ENCODE measurements around the gene TLCD3B.
"Not testable (repeated sequence)": the region's sequence is repeated elsewhere in the genome, so short reads cannot be mapped to it uniquely, and the experiment has no call there.

Gene TLCD3B

GRCh38 chr16:30015450-30015849 lies 15.6 kb downstream of the TLCD3B start:
- not testable (repeated sequence) for H3K9ac ChIP-seq (ENCODE audit: low read depth in 1 of 2, low read length in 2 of 2); H3K4me1 ChIP-seq (ENCODE audit: control insufficient read depth in 2 of 2, insufficient read depth in 2 of 2, low read length in 2 of 2); H3K36me3 ChIP-seq (ENCODE audit: control insufficient read depth in 2 of 2, insufficient read depth in 2 of 2, low read length in 2 of 2); H3K27me3 ChIP-seq (ENCODE audit: control insufficient read depth in 2 of 2, insufficient read depth in 2 of 2, low read length in 2 of 2); H3K27ac ChIP-seq (ENCODE audit: low read depth in 2 of 2, low read length in 2 of 2); H3K9me3 ChIP-seq (ENCODE audit: control insufficient read depth in 2 of 2, low read length in 2 of 2); H3K4me3 ChIP-seq (ENCODE audit: low read length in 2 of 2)

GRCh38 chr16:30012598-30012997 lies 18.5 kb downstream of the TLCD3B start:
- H3K27ac ChIP-seq (ENCODE audit: low read depth in 2 of 2, low read length in 2 of 2); H3K9ac ChIP-seq (ENCODE audit: low read depth in 1 of 2, low read length in 2 of 2); H3K36me3 ChIP-seq (ENCODE audit: control insufficient read depth in 2 of 2, insufficient read depth in 2 of 2, low read length in 2 of 2); H3K4me1 ChIP-seq (ENCODE audit: control insufficient read depth in 2 of 2, insufficient read depth in 2 of 2, low read length in 2 of 2); H3K9me3 ChIP-seq (ENCODE audit: control insufficient read depth in 2 of 2, low read length in 2 of 2); H3K4me3 ChIP-seq (ENCODE audit: low read length in 2 of 2): not testable (repeated sequence)
- peaks cover 10 to 14% of the 10 kb centered on the region in 2 donors for H3K27me3 ChIP-seq (ENCODE audit: control insufficient read depth in 2 of 2, insufficient read depth in 2 of 2, low read length in 2 of 2)

GRCh38 chr16:30011714-30012504 lies 19.2 kb downstream of the TLCD3B start:
- Histone ChIP-seq H3K4me1 (ENCODE audit: control insufficient read depth in 2 of 2, insufficient read depth in 2 of 2, low read length in 2 of 2) (peaks cover 0 to 5% of the 10 kb centered on the region in 2 donors), H3K36me3 (ENCODE audit: control insufficient read depth in 2 of 2, insufficient read depth in 2 of 2, low read length in 2 of 2) (no peaks in the 10 kb centered on the region), H3K27me3 (ENCODE audit: control insufficient read depth in 2 of 2, insufficient read depth in 2 of 2, low read length in 2 of 2) (peaks cover 10 to 14% of the 10 kb centered on the region in 2 donors), H3K27ac (ENCODE audit: low read depth in 2 of 2, low read length in 2 of 2) (no peak overlapping the region), H3K4me3 (ENCODE audit: low read length in 2 of 2) (no peak overlapping the region), H3K9me3 (ENCODE audit: control insufficient read depth in 2 of 2, low read length in 2 of 2) (no peaks in the 10 kb centered on the region), H3K9ac (ENCODE audit: low read depth in 1 of 2, low read length in 2 of 2) (no peak overlapping the region)

GRCh38 chr16:30010844-30011713 lies 20.0 kb downstream of the TLCD3B start, which contains the start of gene DOC2A:
DOC2A (minus strand) TSS chr16:30011027; CDS start chr16:30010222, 805 bp downstream.
- H3K36me3 ChIP-seq (ENCODE audit: control insufficient read depth in 2 of 2, insufficient read depth in 2 of 2, low read length in 2 of 2) = no peaks in the 10 kb centered on the region
- H3K9me3 ChIP-seq (ENCODE audit: control insufficient read depth in 2 of 2, low read length in 2 of 2) = no peaks in the 10 kb centered on the region
- peaks cover 10 to 14% of the 10 kb centered on the region in 2 donors for H3K27me3 ChIP-seq (ENCODE audit: control insufficient read depth in 2 of 2, insufficient read depth in 2 of 2, low read length in 2 of 2)
- no peak within 1 kb of the TSS for H3K27ac ChIP-seq (ENCODE audit: low read depth in 2 of 2, low read length in 2 of 2)
- H3K4me1 ChIP-seq (ENCODE audit: control insufficient read depth in 2 of 2, insufficient read depth in 2 of 2, low read length in 2 of 2) = peaks cover 0 to 5% of the 10 kb centered on the region in 2 donors
- H3K9ac ChIP-seq (ENCODE audit: low read depth in 1 of 2, low read length in 2 of 2) = no peak within 1 kb of the TSS
- peak within 1 kb of the TSS in 1 of 2 donors; percentile 50 for H3K4me3 ChIP-seq (ENCODE audit: low read length in 2 of 2)

- H3K27me3 ChIP-seq (ENCODE audit: control insufficient read depth in 2 of 2, insufficient read depth in 2 of 2, low read length in 2 of 2) = peaks cover 10 to 14% of the 10 kb centered on the region in 2 donors
- H3K9ac ChIP-seq (ENCODE audit: low read depth in 1 of 2, low read length in 2 of 2) = no peak overlapping the region
These were observed 20.9 kb downstream of the TLCD3B start for GRCh38 chr16:30009990-30010843.

GRCh38 chr16:30009085-30009862 lies 21.8 kb downstream of the TLCD3B start:
- peaks cover 0 to 5% of the 10 kb centered on the region in 2 donors for H3K4me1 ChIP-seq (ENCODE audit: control insufficient read depth in 2 of 2, insufficient read depth in 2 of 2, low read length in 2 of 2)
- H3K36me3 ChIP-seq (ENCODE audit: control insufficient read depth in 2 of 2, insufficient read depth in 2 of 2, low read length in 2 of 2) = no peaks in the 10 kb centered on the region
- no peaks in the 10 kb centered on the region for H3K9me3 ChIP-seq (ENCODE audit: control insufficient read depth in 2 of 2, low read length in 2 of 2)
- H3K27ac ChIP-seq (ENCODE audit: low read depth in 2 of 2, low read length in 2 of 2) = no peak overlapping the region
- no peak overlapping the region for H3K4me3 ChIP-seq (ENCODE audit: low read length in 2 of 2)
- peaks cover 10 to 14% of the 10 kb centered on the region in 2 donors for H3K27me3 ChIP-seq (ENCODE audit: control insufficient read depth in 2 of 2, insufficient read depth in 2 of 2, low read length in 2 of 2)
- H3K9ac ChIP-seq (ENCODE audit: low read depth in 1 of 2, low read length in 2 of 2) = no peak overlapping the region

More at GRCh38 chr16:30009990-30010843, 20.9 kb downstream of the TLCD3B start:
- H3K27ac ChIP-seq (ENCODE audit: low read depth in 2 of 2, low read length in 2 of 2) = no peak overlapping the region
- H3K9me3 ChIP-seq (ENCODE audit: control insufficient read depth in 2 of 2, low read length in 2 of 2) = no peaks in the 10 kb centered on the region
- peak overlapping the region in 1 of 2 donors; percentile 50 for H3K4me3 ChIP-seq (ENCODE audit: low read length in 2 of 2)
- H3K4me1 ChIP-seq (ENCODE audit: control insufficient read depth in 2 of 2, insufficient read depth in 2 of 2, low read length in 2 of 2) = peaks cover 0 to 5% of the 10 kb centered on the region in 2 donors
- H3K36me3 ChIP-seq (ENCODE audit: control insufficient read depth in 2 of 2, insufficient read depth in 2 of 2, low read length in 2 of 2) = no peaks in the 10 kb centered on the region

GRCh38 chr16:30007378-30007895 lies 23.6 kb downstream of the TLCD3B start:
- Histone ChIP-seq H3K9me3 (ENCODE audit: control insufficient read depth in 2 of 2, low read length in 2 of 2) (no peaks in the 10 kb centered on the region), H3K27me3 (ENCODE audit: control insufficient read depth in 2 of 2, insufficient read depth in 2 of 2, low read length in 2 of 2) (peaks cover 10 to 14% of the 10 kb centered on the region in 2 donors), H3K4me1 (ENCODE audit: control insufficient read depth in 2 of 2, insufficient read depth in 2 of 2, low read length in 2 of 2) (peaks cover 0 to 5% of the 10 kb centered on the region in 2 donors), H3K36me3 (ENCODE audit: control insufficient read depth in 2 of 2, insufficient read depth in 2 of 2, low read length in 2 of 2) (peaks cover 0 to 4% of the 10 kb centered on the region in 2 donors), H3K9ac (ENCODE audit: low read depth in 1 of 2, low read length in 2 of 2) (no peak overlapping the region), H3K4me3 (ENCODE audit: low read length in 2 of 2) (no peak overlapping the region), H3K27ac (ENCODE audit: low read depth in 2 of 2, low read length in 2 of 2) (no peak overlapping the region)

- Histone ChIP-seq H3K9me3 (ENCODE audit: control insufficient read depth in 2 of 2, low read length in 2 of 2) (no peaks in the 10 kb centered on the region), H3K27me3 (ENCODE audit: control insufficient read depth in 2 of 2, insufficient read depth in 2 of 2, low read length in 2 of 2) (peaks cover 8 to 12% of the 10 kb centered on the region in 2 donors), H3K9ac (ENCODE audit: low read depth in 1 of 2, low read length in 2 of 2) (no peak overlapping the region), H3K27ac (ENCODE audit: low read depth in 2 of 2, low read length in 2 of 2) (no peak overlapping the region), H3K4me1 (ENCODE audit: control insufficient read depth in 2 of 2, insufficient read depth in 2 of 2, low read length in 2 of 2) (peaks cover 0 to 5% of the 10 kb centered on the region in 2 donors), H3K36me3 (ENCODE audit: control insufficient read depth in 2 of 2, insufficient read depth in 2 of 2, low read length in 2 of 2) (peaks cover 0 to 6% of the 10 kb centered on the region in 2 donors), H3K4me3 (ENCODE audit: low read length in 2 of 2) (no peak overlapping the region)
These were observed 24.3 kb downstream of the TLCD3B start for GRCh38 chr16:30006659-30007377.

Measured in mucosa of rectum (tissue), 2 donors.